Stimulated activated CD8-positive, alpha-beta memory T cell treated with anti-CD3 and anti-CD28 coated beads, Interleukin-7, amount 100 ng/mL, for 48 hours (primary cell): ENCODE measurements around the gene SHISA5.

Source experiments
- DNase-seq, 2 donors: peaks; one replicate each; pipeline ENCODE4 v3.0.0-alpha.2; 2020; ENCODE audit warnings: low read depth in 1 of 2; ENCODE audit errors: extremely low read depth in 1 of 2

SHISA5 gene

DNA sequence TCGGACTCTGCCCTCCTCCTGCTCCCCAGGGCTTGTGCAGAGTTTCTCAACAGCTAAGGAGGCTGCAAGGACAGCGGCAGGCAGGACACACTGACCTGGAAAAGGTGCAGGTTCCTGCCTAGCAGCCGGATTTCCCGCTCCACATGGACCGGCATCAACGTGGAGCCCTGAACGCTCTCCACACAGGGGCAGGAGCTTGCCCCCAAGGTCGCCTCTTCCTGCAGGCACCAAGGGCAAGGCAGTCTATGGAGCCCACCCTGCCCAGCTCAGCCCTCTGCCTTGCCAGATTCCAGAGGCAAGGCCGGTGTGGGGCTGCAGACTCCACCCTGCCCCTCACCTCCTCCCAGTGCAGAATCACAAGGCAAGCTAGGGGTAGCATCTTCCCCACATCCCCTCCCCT is 84.8 kb downstream of the SHISA5 start:
- DNase-seq: no peak

- DNase-seq: no peak
Observed at GRCh38 chr3:48418651-48419050, 85.3 kb downstream of the SHISA5 start.

GRCh38 chr3:48418140-48418539 is 85.8 kb downstream of the SHISA5 start:
- no peak for DNase-seq
